ENCODE measurements around the gene KCNMB4. TPM values are rescaled to one million over a fixed set of nuclear protein-coding genes. Genes with fewer than 3 reads are reported as not detected.

Gene KCNMB4
- total and polyA plus RNA-seq, 5 donors, result 2.4 to 4.5 (median 3.5) TPM

GRCh38 chr12:70469221-70469820 lies 103.2 kb downstream of the KCNMB4 start:
- Histone ChIP-seq H3K4me1 (ENCODE audit: control insufficient read depth, insufficient read depth, low read length) (no peaks in the 10 kb centered on the region), H3K9me3 (ENCODE audit: control insufficient read depth, low read length) (no peaks in the 10 kb centered on the region), H3K27ac (ENCODE audit: low read length) (no peak overlapping the region), H3K4me3 (ENCODE audit: low read length) (no peak overlapping the region), H3K27me3 (ENCODE audit: control insufficient read depth, insufficient read depth) (no peaks in the 10 kb centered on the region)
- intact Hi-C loops (cut with DNase I), result no loop called here
- DNase-seq, result no peak
- no peak for ATAC-seq
- 94% methylated on average over 12 of the region's 12 CpGs for WGBS

DNA sequence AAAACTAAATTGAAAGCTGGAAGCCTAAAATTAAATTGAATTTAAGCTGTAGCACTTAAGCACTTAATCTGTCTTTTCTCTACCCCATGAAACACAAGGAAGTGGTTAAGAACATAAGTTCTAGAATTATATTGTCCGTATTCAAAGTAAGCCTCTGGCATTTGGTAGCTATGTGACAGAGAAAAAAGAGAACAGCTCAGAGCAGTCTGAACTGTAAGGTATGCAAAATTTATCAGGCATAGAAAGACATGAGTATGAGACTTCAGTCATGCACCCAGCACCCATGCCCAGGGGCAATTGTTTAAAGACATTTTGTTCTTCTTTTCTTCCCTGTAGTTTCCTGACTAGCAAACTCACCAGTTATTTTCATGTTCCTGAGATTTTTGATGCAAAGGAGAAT lies 116.7 kb downstream of the KCNMB4 start:
- Histone ChIP-seq H3K4me1 (ENCODE audit: control insufficient read depth, insufficient read depth, low read length) (no peaks in the 10 kb centered on the region), H3K9me3 (ENCODE audit: control insufficient read depth, low read length) (no peaks in the 10 kb centered on the region), H3K27me3 (ENCODE audit: control insufficient read depth, insufficient read depth) (no peaks in the 10 kb centered on the region), H3K4me3 (ENCODE audit: low read length) (no peak overlapping the region), H3K27ac (ENCODE audit: low read length) (no peak overlapping the region)
- DNase-seq, result no peak
- no peak for ATAC-seq
- intact Hi-C loops (cut with DNase I), result no loop called here
- WGBS, result 82% methylated on average over 1 of the region's 1 CpG

Other genes with a start within 250 kb of the KCNMB4 start
- 10 to 100 TPM; 41.7 to 52.7 (median 42.9) TPM for gene CNOT2, start 122.9 kb upstream of the KCNMB4 start, total RNA-seq
- 18.5 TPM for gene CNOT2, start 122.9 kb upstream of the KCNMB4 start, polyA plus RNA-seq